Measurements from ENCODE around the gene RFT1.

DNA sequence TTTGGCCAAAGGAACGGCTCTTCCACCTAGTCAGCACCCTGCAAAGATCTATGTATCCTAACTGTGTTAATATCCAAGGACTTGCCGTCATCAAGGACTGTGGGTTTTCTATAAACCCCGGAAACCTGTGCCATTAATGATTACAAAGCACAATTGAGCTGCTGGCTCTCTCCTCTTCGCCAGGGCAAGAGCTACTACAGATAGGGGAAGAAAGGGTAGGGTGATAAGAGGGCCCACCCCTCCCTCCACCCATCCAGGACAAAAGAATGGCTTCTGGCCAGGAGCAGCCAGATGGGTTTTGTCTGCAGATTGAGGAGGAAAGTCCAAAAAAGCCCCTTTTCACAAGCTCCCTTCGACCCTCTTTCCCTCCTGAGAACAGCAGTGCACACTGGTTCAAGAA, 9.9 kb downstream of the RFT1 start:
- TF ChIP-seq, protein P1, sequence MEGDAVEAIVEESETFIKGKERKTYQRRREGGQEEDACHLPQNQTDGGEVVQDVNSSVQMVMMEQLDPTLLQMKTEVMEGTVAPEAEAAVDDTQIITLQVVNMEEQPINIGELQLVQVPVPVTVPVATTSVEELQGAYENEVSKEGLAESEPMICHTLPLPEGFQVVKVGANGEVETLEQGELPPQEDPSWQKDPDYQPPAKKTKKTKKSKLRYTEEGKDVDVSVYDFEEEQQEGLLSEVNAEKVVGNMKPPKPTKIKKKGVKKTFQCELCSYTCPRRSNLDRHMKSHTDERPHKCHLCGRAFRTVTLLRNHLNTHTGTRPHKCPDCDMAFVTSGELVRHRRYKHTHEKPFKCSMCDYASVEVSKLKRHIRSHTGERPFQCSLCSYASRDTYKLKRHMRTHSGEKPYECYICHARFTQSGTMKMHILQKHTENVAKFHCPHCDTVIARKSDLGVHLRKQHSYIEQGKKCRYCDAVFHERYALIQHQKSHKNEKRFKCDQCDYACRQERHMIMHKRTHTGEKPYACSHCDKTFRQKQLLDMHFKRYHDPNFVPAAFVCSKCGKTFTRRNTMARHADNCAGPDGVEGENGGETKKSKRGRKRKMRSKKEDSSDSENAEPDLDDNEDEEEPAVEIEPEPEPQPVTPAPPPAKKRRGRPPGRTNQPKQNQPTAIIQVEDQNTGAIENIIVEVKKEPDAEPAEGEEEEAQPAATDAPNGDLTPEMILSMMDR (IDR thresholded peaks at IDR 0.05; ENCODE audit: low read depth, low read length) = no peak
- TF ChIP-seq EZH2phosphoT487 (IDR thresholded peaks at IDR 0.05; ENCODE audit: low read depth) = no peak

Measured in OCI-LY3 (cell line).